GM21529 (cell line): ENCODE results near the gene GTF2I.
"Not testable (repeated sequence)": the region's sequence is repeated elsewhere in the genome, so short reads cannot be mapped to it uniquely, and the experiment has no call there.

Experiments used
- ATAC-seq: cut with Tn5 transposase; IDR thresholded peaks from one replicate; pipeline ENCODE4 v1.9.1; 2021; ENCODE audit not compliant: unreplicated experiment

Gene GTF2I

DNA sequence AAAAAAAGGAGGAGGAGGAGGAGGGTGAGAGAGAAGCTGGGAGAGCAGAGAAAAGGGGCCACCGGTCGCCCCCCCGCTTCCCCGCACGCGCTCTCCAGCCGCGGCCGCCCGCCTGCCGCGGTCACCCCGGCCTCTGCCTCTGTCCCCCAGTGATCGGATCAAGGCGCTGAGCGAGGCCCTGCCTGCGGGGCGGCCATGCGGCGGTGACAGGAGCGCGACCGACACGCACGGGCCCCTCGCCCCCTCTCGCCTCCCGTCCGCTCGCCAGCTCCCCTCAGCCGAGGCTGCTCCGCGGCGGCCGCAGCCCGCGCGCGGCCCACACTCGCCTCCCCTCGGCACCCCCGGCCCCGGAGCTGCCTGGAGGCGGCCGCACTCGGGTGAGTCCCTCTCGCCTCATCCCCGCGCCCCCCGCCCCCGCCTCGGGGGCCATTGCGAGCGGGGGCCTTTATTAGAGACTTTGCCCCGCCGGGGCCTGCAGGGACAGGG is at the start of gene GTF2I:
Gene GTF2I (plus strand): TSS at position 27 of the 486 bp plus-strand sequence. CDS start 31,411 bp downstream, outside the sequence.
- peak; percentile 11 for ATAC-seq

DNA sequence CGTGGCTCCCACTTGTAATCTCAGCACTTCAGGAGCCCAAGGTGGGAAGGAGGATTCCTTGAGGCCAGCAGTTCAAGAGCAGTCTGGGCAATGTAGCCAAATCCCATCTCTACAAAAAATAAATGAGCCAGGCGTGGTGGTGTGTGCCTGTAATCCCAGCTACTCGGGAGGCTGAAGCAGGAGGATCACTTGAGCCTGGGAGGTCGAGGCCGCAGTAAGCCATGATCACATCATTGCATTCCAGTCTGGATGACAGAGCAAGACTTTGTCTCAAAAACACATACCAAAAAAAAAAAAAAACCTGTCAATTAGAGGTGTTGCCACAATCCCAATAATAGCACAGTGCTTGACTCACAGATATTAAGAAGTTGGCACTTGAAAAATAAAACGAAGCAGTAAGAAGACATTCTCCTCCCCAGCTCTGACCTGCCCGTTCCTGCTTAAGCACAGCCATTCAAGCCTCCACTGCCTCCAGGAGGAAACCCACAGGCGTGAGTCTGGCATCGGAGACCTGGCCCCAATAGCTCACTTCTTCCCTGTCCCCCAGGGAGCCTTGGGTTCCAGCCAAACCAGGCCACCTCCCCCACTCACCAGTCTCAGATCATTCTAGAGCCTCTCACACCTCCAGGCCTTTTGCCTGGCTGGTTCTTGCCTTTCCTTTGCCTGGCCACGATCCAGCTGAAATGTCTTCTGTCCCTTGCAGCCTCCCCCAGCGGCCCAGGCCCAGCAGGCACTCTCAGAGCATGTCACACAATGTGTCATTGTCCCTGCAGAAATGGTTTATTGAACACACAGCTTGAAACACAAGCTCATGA is 45.3 kb upstream of the GTF2I start:
- ATAC-seq = no peak

GRCh38 chr7:74615933-74616780 is 41.4 kb upstream of the GTF2I start:
- ATAC-seq = no peak

DNA sequence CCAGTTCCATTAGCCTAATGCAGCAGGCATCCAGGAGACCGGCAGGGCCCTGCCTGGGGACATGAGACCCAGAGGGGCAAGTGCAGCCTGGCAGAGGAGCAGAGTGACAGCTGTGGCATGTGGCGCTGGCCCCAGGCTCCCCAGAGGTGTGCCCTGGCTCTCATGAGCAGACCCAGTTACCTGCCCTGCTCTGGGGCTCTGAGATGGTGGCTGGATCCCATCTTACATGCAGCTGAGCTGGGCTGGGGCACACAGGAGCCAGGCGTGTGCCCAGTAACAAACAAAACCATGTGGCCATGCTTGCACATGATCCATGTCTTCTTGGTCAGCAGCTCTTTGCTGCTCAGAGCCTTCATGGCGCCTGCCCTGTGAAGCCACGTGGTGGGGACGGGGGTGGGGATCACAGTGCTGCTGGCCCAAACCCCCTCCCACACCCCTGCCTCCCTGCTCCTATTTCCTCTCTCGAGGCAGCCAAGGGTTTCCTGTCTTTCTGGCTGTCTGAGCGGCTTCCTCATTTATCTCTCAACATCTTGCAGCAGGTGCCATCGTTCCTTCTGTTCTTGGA is 40.3 kb upstream of the GTF2I start:
- ATAC-seq = no peak

DNA sequence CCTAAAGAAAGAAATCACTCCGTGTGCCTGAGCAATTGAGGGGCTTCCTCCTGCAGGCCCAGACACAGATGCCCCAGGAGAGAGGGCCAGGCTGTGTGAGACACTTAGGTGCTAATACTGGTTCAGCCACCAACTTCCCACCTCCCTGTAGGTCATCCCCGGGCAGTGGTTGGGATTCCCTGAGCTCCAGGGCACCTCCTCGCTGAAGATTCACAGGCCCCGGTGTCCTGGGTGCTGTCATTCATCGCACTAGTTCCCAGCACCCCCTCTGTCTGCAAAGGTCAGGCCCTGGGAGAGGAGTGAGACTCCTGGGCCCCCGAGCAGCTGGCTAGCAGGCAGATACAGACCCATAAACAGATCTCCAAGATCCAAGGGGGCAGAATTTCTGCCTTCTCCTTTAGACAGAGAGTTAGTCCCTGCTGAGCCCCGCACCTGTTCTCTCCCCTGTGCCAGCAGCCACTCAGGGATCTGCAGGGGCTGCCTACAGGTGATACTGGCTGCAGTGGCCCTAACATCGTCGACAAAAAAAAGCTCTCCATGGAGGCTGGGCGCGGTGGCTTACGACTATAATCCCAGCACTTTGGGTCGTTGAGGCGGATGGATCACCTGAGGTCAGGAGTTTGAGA is 38.2 kb upstream of the GTF2I start:
- ATAC-seq = no peak

GRCh38 chr7:74622228-74622749 is 35.2 kb upstream of the GTF2I start:
- no peak for ATAC-seq

DNA sequence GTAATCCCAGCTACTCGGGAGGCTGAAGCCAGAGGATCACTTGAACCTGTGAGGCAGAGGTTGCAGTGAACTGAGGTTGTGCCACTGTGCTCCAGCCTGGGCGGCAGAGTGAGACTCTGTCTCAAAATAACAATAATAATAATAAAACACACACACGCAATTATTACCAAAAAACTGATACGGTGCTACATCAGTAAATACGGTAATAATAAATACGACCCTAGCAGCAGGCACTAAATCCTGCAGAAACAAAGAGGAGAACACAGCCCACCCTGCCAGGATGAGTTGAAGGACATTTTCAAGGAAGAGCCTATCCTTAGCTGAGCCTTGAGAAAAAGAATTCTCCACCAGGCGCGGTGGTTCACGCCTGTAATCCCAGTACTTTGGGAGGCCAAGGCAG is 34.4 kb upstream of the GTF2I start:
- ATAC-seq = no peak

GRCh38 chr7:74625446-74625845 is 32.1 kb upstream of the GTF2I start:
- no peak for ATAC-seq

- no peak for ATAC-seq
Measured at GRCh38 chr7:74627661-74628411, 29.7 kb upstream of the GTF2I start.

- no peak for ATAC-seq
Measured at GRCh38 chr7:74632505-74632904, 25.0 kb upstream of the GTF2I start.

- no peak for ATAC-seq
Measured at GRCh38 chr7:74633451-74633921, 24.0 kb upstream of the GTF2I start.

- ATAC-seq = no peak
Measured at GRCh38 chr7:74637745-74638144, 19.8 kb upstream of the GTF2I start.

- peak; percentile 82 for ATAC-seq
Measured at GRCh38 chr7:74650055-74650454, 7.5 kb upstream of the GTF2I start.

DNA sequence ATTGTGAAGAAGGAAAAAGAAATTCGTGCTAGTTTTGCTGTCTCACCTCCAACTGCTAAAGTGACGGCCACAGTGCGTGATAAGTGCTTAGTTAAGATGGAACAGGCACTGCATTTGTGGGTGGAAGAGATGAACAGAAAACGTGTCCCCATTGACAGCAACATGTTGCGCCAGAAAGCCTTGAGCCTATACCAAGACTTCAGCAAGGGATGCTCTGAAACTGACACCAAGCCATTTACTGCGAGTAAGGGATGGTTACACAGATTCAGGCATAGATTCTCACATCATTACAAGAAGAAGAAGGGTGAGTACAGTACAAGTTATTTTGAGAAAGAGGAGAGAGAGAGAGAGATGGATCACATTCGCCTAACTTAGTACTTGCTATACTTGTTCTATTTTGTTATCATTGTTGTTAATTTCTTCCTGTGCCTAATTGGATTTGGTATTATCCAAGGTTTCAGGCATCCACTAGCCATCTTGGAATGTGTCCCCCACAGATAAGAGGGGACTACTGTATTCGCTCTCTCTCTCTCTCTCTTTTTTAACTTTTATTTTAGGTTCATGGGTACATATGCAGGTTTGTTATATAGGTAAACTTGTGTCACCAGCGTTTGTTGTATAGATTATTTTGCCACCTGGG is 6.9 kb upstream of the GTF2I start:
- ATAC-seq = peak; percentile 69

- ATAC-seq = not testable (repeated sequence)
Measured at GRCh38 chr7:74651133-74651504, 6.4 kb upstream of the GTF2I start.

DNA sequence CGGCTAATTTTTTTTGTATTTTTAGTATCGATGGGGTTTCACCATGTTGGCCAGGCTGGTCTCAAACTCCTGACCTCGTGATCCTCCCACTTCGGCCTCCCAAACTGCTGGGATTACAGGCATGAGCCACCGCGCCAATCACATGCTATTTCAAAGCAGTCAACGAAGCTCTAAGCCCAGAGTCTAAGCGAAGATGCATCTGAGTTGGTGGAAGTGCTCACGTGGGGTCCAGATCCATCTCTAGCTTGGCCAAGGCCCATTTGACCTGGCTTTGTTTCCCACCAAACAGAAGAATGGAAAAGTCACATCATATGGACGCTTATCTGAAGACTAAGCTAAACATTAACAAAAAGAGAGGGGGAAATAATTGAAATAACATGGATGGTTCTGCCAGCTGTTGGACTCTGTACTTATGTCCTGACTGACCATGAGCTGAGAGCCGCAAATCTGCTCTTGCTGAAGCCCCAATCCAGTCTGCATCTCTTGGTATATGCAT is 3.8 kb upstream of the GTF2I start:
- no peak for ATAC-seq

GRCh38 chr7:74654811-74655210 is 2.7 kb upstream of the GTF2I start:
- ATAC-seq = no peak

DNA sequence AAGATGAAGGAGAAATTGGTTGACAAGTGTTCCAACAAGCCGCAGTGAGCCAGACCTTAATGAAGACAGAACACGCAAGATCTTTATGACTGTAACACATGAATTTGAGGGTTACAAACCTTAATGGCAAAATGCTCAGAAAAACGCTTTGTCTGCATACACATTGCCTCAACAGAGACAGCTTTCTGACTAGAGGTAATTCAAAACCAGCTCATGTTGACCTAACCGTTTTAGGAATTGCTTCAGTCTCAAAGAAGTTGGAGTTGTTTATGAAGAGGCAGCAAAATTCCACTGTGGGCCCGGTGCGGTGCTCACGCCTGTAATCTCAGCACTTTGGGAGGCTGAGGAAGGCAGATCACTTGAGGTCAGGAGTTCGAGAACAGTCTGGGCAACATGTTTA is 2.2 kb upstream of the GTF2I start:
- no peak for ATAC-seq

DNA sequence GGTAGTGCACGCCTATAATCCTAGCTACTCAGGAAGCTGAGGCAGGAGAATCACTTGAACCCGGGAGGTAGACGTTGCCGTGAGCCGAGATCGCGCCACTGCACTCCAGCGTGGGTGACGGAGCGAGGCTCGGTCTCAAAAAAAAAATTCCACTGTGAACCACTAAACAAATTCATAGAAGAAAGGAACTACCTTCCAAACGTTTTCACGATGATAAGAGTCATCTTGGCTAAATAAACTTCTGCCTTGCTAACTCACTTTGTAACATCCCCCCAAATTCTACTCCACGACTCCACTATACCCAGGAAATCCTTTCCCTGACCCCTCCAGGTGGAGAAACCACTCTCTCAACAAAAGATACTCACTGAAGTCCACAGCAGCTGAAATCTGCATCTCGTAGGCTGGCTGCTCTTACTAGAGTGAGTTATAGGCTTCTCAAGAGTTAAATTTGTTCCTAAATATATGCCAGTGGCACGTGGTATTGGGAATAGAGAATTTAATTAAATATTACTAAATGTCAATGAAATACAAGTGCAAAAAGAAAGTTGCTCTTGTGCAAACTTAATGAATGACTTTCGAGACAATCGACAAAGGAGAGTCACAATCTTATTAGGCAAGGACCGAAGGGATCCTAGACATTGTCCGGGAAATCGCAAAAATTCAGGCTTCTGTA is 1.6 kb upstream of the GTF2I start:
- no peak for ATAC-seq
